Measurements from ENCODE around the gene CARD14.

GRCh38 chr17:80224683-80225082, 54.9 kb downstream of the CARD14 start:
- no peak for TF ChIP-seq CTCF (IDR thresholded peaks at IDR 0.05 in 8 of 11, conservative IDR thresholded peaks at IDR 0.05 in 3 of 11)
- TF ChIP-seq POLR2A (IDR thresholded peaks at IDR 0.05), result no peak
- TF ChIP-seq POLR2AphosphoS5 (IDR thresholded peaks at IDR 0.05), result no peak
